DND-41 (cell line): Measurements from ENCODE around the gene PMS1.
A peak's percentile ranks its signal among the peaks of the same experiment; 100 is the strongest.

Experiments
- EZH2 ChIP-seq: IDR thresholded peaks from 3 replicates; pipeline ENCODE4 v1.6.1; 2012; ENCODE audit warnings: borderline replicate concordance, low read depth, mild to moderate bottlenecking, moderate library complexity, low read length, inconsistent platforms; ENCODE audit not compliant: severe bottlenecking
- TF ChIP-seq, protein P1 (sequence below): IDR thresholded peaks from 2 replicates; pipeline ENCODE4 v1.5.1; 2012; ENCODE audit warnings: borderline replicate concordance, low read length, moderate library complexity, mild to moderate bottlenecking; ENCODE audit not compliant: poor library complexity, severe bottlenecking; ENCODE audit errors: extremely low read depth

- TF ChIP-seq, protein P1, sequence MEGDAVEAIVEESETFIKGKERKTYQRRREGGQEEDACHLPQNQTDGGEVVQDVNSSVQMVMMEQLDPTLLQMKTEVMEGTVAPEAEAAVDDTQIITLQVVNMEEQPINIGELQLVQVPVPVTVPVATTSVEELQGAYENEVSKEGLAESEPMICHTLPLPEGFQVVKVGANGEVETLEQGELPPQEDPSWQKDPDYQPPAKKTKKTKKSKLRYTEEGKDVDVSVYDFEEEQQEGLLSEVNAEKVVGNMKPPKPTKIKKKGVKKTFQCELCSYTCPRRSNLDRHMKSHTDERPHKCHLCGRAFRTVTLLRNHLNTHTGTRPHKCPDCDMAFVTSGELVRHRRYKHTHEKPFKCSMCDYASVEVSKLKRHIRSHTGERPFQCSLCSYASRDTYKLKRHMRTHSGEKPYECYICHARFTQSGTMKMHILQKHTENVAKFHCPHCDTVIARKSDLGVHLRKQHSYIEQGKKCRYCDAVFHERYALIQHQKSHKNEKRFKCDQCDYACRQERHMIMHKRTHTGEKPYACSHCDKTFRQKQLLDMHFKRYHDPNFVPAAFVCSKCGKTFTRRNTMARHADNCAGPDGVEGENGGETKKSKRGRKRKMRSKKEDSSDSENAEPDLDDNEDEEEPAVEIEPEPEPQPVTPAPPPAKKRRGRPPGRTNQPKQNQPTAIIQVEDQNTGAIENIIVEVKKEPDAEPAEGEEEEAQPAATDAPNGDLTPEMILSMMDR = peak; percentile 61
- no peak for TF ChIP-seq EZH2
Measured at GRCh38 chr2:189798312-189799029, 14.2 kb downstream of the PMS1 start.
